CD14-positive monocyte (primary cell): ENCODE data around the gene OLIG2. TPM values are rescaled to one million over a fixed set of nuclear protein-coding genes. Genes with fewer than 3 reads are reported as not detected.

Experiments
- DNase-seq, 3 donors: peaks; one replicate each; pipeline ENCODE4 v3.0.0-alpha.2; 2011 to 2022
- H2AFZ ChIP-seq: 2 replicates; pipeline ENCODE4 v1.6.0; 2012; ENCODE audit warnings: mild to moderate bottlenecking, low read depth, low read length, inconsistent platforms; ENCODE audit not compliant: insufficient read depth, poor library complexity, severe bottlenecking
- H3K27ac ChIP-seq, 2 donors: 1 replicate in 1 of 2; 2 replicates in 1 of 2; pipeline ENCODE4 v1.5.1; 2012 to 2013; ENCODE audit warnings: low read length in 2 of 2, control low read depth in 1 of 2, inconsistent platforms in 1 of 2, low read depth in 1 of 2, mild to moderate bottlenecking in 1 of 2
- H3K27me3 ChIP-seq, 2 donors: one replicate each; pipeline versions ENCODE4 v1.6.0 to v1.6.1; 2011 to 2013; ENCODE audit warnings: low read length in 2 of 2; ENCODE audit not compliant: control insufficient read depth in 2 of 2, insufficient read depth in 2 of 2
- H3K36me3 ChIP-seq, 2 donors: replicated peaks in 1 of 2; 1 replicate in 1 of 2; 2 replicates in 1 of 2; pipeline versions ENCODE4 v1.5.1 to v1.6.1; 2012 to 2013; ENCODE audit warnings: low read length in 2 of 2, control low read depth in 1 of 2, inconsistent platforms in 1 of 2, mild to moderate bottlenecking in 1 of 2; ENCODE audit not compliant: insufficient read depth in 2 of 2, control insufficient read depth in 1 of 2
- H3K4me1 ChIP-seq, 2 donors: 1 replicate in 1 of 2; 2 replicates in 1 of 2; pipeline versions ENCODE4 v1.5.1 to v1.6.1; 2012 to 2013; ENCODE audit warnings: low read length in 2 of 2, control low read depth in 1 of 2, inconsistent platforms in 1 of 2, mild to moderate bottlenecking in 1 of 2, moderate library complexity in 1 of 2; ENCODE audit not compliant: insufficient read depth in 2 of 2, control insufficient read depth in 1 of 2
- H3K4me2 ChIP-seq: replicated peaks from 2 replicates; pipeline ENCODE3; 2012; ENCODE audit warnings: low read length, moderate library complexity, mild to moderate bottlenecking; ENCODE audit not compliant: poor library complexity, severe bottlenecking; ENCODE audit errors: extremely low read depth
- H3K4me3 ChIP-seq, 3 experiments: fragments of 200-600 bp in 1 of 3; sonication (generic) in 1 of 3; replicated peaks in 1 of 3; 1 replicate in 2 of 3; 2 replicates in 1 of 3; pipeline ENCODE4 v1.5.1; 2011 to 2013; ENCODE audit warnings: low read length in 3 of 3, mild to moderate bottlenecking in 3 of 3, control low read depth in 2 of 3, low read depth in 2 of 3, inconsistent platforms in 1 of 3, moderate library complexity in 1 of 3
- H3K79me2 ChIP-seq: 2 replicates; pipeline ENCODE4 v1.6.0; 2012; ENCODE audit warnings: mild to moderate bottlenecking, control low read depth, inconsistent platforms, low read length, moderate library complexity; ENCODE audit not compliant: insufficient read depth
- H3K9ac ChIP-seq: 2 replicates; pipeline ENCODE4 v1.6.0; 2017; ENCODE audit warnings: low read length, mild to moderate bottlenecking; ENCODE audit not compliant: insufficient read depth, poor library complexity, severe bottlenecking
- H3K9me3 ChIP-seq, 2 donors: replicated peaks in 1 of 2; 1 replicate in 1 of 2; 2 replicates in 1 of 2; pipeline versions ENCODE4 v1.5.1 to v1.6.1; 2012 to 2013; ENCODE audit warnings: low read length in 2 of 2, control low read depth in 1 of 2; ENCODE audit not compliant: control insufficient read depth in 1 of 2, insufficient read depth in 1 of 2
- H4K20me1 ChIP-seq: 2 replicates; pipeline ENCODE4 v1.6.0; 2012; ENCODE audit warnings: mild to moderate bottlenecking, low read length, control low read depth, moderate library complexity; ENCODE audit not compliant: insufficient read depth
- H3K27ac Mint-ChIP-seq, 7 donors: one replicate each; pipeline ENCODE4 v1.8.0; 2020; ENCODE audit warnings: mild to moderate bottlenecking in 7 of 7, mixed read lengths in 7 of 7, moderate library complexity in 6 of 7, inconsistent platforms in 2 of 7
- H3K27me3 Mint-ChIP-seq, 3 donors: one replicate each; pipeline ENCODE4 v1.8.0; 2021 to 2022; ENCODE audit warnings: low read depth in 3 of 3, mild to moderate bottlenecking in 3 of 3, mixed read lengths in 3 of 3, moderate library complexity in 3 of 3, inconsistent platforms in 1 of 3
- H3K36me3 Mint-ChIP-seq, 2 donors: one replicate each; pipeline ENCODE4 v1.8.0; 2020; ENCODE audit warnings: mixed read lengths in 2 of 2, inconsistent platforms in 1 of 2, mild to moderate bottlenecking in 1 of 2
- H3K4me1 Mint-ChIP-seq: one replicate; pipeline ENCODE4 v1.8.0; 2020; ENCODE audit warnings: mild to moderate bottlenecking, mixed read lengths
- H3K4me3 Mint-ChIP-seq, 2 donors: one replicate each; pipeline ENCODE4 v1.8.0; 2020; ENCODE audit warnings: mild to moderate bottlenecking in 2 of 2, mixed read lengths in 2 of 2, moderate library complexity in 1 of 2
- H3K9me3 Mint-ChIP-seq, 7 donors: one replicate each; pipeline ENCODE4 v1.8.0; 2020 to 2022; ENCODE audit warnings: mixed read lengths in 7 of 7, mild to moderate bottlenecking in 6 of 7, moderate library complexity in 6 of 7, inconsistent platforms in 2 of 7
- CTCF ChIP-seq: fragments of 200-600 bp; IDR thresholded peaks from one replicate; pipeline ENCODE4 v1.8.0; 2022; ENCODE audit warnings: antibody characterized with exemption, mild to moderate bottlenecking
- WGBS: methylation state at CpG from one replicate; pipeline ENCODE4 v1.1.5; 2013; ENCODE audit warnings: missing lambda C conversion rate; ENCODE audit not compliant: insufficient coverage; 5-methylcytosine and 5-hydroxymethylcytosine counted together
- intact Hi-C, 2 donors: fragments of 100-400 bp; cut with micrococcal nuclease; formaldehyde crosslinking; loops; one replicate each; pipeline versions ENCODE4 v1.15.0 to v1.15.1; 2023
- polyA plus RNA-seq, 3 donors: library from polyadenylated mRNA; depleted of rRNA in 1 of 3; unstranded in 2 of 3; stranded (reverse) in 1 of 3; fragments of 300-500 nt in 2 of 3; fragments of >200 nt in 1 of 3; fragmentation: Illumina TruSeq in 2 of 3; gene quantifications; 1 replicate in 2 of 3; 2 replicates in 1 of 3; pipeline ENCODE4 v1.2.3, GENCODE V29; 2012 to 2021

OLIG2 gene
- polyA plus RNA-seq, 3 donors, result 0.20 TPM; not detected in 2

- Histone ChIP-seq H3K4me1 (peaks cover 93 to 95% of the 10 kb centered on the region in 2 donors), H3K9me3 (no peaks in the 10 kb centered on the region), H3K79me2 (peaks cover 13% of the 10 kb centered on the region), H3K36me3 (no peaks in the 10 kb centered on the region), H2AFZ (peak overlapping the region; percentile 37), H3K27ac (no peak overlapping the region), H3K4me3 (peak overlapping the region in 1 of 3 experiments; percentile 31), H4K20me1 (no peaks in the 10 kb centered on the region), H3K27me3 (no peaks in the 10 kb centered on the region), H3K4me2 (peak overlapping the region; percentile 23), H3K9ac (peak overlapping the region; percentile 17)
- Mint-ChIP-seq H3K9me3 (peaks cover 0 to 2% (median 0%) of the 10 kb centered on the region in 7 donors), H3K36me3 (peaks cover 9 to 14% of the 10 kb centered on the region in 2 donors), H3K4me3 (peak overlapping the region; percentile 50 to 81), H3K27ac (peak overlapping the region in 2 of 7 donors; percentile 70 to 80), H3K27me3 (no peaks in the 10 kb centered on the region), H3K4me1 (peaks cover 95% of the 10 kb centered on the region)
- 76% methylated on average over 10 of the region's 14 CpGs for WGBS
- intact Hi-C loops, result no loop called here
- no peak for DNase-seq
- no peak for TF ChIP-seq CTCF
Measured at GRCh38 chr21:33063907-33064622, 38.3 kb downstream of the OLIG2 start.

- Mint-ChIP-seq H3K4me1 (peaks cover 95% of the 10 kb centered on the region), H3K4me3 (peak overlapping the region; percentile 50 to 81), H3K9me3 (peaks cover 0 to 4% (median 0%) of the 10 kb centered on the region in 7 donors), H3K27me3 (no peaks in the 10 kb centered on the region), H3K27ac (peak overlapping the region in 4 of 7 donors; percentile 27 to 80 (median 72)), H3K36me3 (peaks cover 9 to 14% of the 10 kb centered on the region in 2 donors)
- DNase-seq, result peak in 2 of 3 donors; percentile 17 to 32
- Histone ChIP-seq H3K9ac (peak overlapping the region; percentile 17), H3K4me1 (peaks cover 93 to 95% of the 10 kb centered on the region in 2 donors), H3K4me3 (peak overlapping the region in 1 of 3 experiments; percentile 31), H3K4me2 (peak overlapping the region; percentile 23), H3K36me3 (no peaks in the 10 kb centered on the region), H3K9me3 (no peaks in the 10 kb centered on the region), H3K79me2 (peaks cover 16% of the 10 kb centered on the region), H3K27ac (no peak overlapping the region), H4K20me1 (no peaks in the 10 kb centered on the region), H3K27me3 (no peaks in the 10 kb centered on the region), H2AFZ (peak overlapping the region; percentile 37)
- intact Hi-C loops, result no loop called here
- TF ChIP-seq CTCF, result no peak
- 44% methylated on average over 10 of the region's 18 CpGs for WGBS
Measured at GRCh38 chr21:33064623-33065390, 39.1 kb downstream of the OLIG2 start.
